Natural killer cell (primary cell): ENCODE data around the gene FBXO36. TPM values are rescaled to one million over a fixed set of nuclear protein-coding genes. Genes with fewer than 3 reads are reported as not detected.

Source experiments
- ATAC-seq, 3 donors: fragments of 150-1000 bp in 2 of 3; fragments of 200-7000 bp in 1 of 3; cut with Tn5 transposase; 1 replicate in 1 of 3; 2 replicates in 2 of 3; pipeline ENCODE4 v1.10.0; 2021; ENCODE audit warnings: mild to moderate bottlenecking in 2 of 3, moderate library complexity in 2 of 3
- DNase-seq, 2 donors: peaks; one replicate each; pipeline versions ENCODE4 v3.0.0 to v3.0.0-alpha.2; 2013 to 2021; ENCODE audit warnings: mixed read lengths in 1 of 2
- H3K27ac ChIP-seq: one replicate; pipeline ENCODE4 v1.5.1; 2013; ENCODE audit warnings: mild to moderate bottlenecking, low read length
- H3K27me3 ChIP-seq: one replicate; pipeline ENCODE4 v1.6.1; 2013; ENCODE audit warnings: low read length; ENCODE audit not compliant: control insufficient read depth, insufficient read depth
- H3K36me3 ChIP-seq: one replicate; pipeline ENCODE4 v1.6.1; 2013; ENCODE audit warnings: low read length; ENCODE audit not compliant: control insufficient read depth, insufficient read depth
- H3K4me1 ChIP-seq: one replicate; pipeline ENCODE4 v1.6.1; 2013; ENCODE audit warnings: low read length; ENCODE audit not compliant: control insufficient read depth, insufficient read depth
- H3K4me3 ChIP-seq: one replicate; pipeline ENCODE4 v1.5.1; 2013; ENCODE audit warnings: low read length
- H3K9me3 ChIP-seq: one replicate; pipeline ENCODE4 v1.6.1; 2013; ENCODE audit warnings: low read length; ENCODE audit not compliant: control insufficient read depth, insufficient read depth
- H3K27ac Mint-ChIP-seq, 2 donors: one replicate each; pipeline ENCODE4 v1.8.0; 2022; ENCODE audit warnings: mild to moderate bottlenecking in 2 of 2, mixed read lengths in 2 of 2, moderate library complexity in 1 of 2
- H3K27me3 Mint-ChIP-seq, 2 donors: one replicate each; pipeline ENCODE4 v1.8.0; 2022; ENCODE audit warnings: low read depth in 2 of 2, mixed read lengths in 2 of 2
- H3K36me3 Mint-ChIP-seq: one replicate; pipeline ENCODE4 v1.8.0; 2022; ENCODE audit warnings: mixed read lengths
- H3K4me1 Mint-ChIP-seq, 2 donors: one replicate each; pipeline ENCODE4 v1.8.0; 2022; ENCODE audit warnings: mixed read lengths in 2 of 2
- H3K4me3 Mint-ChIP-seq: one replicate; pipeline ENCODE4 v1.8.0; 2022; ENCODE audit warnings: mild to moderate bottlenecking, moderate library complexity, mixed read lengths
- H3K9me3 Mint-ChIP-seq, 2 donors: one replicate each; pipeline ENCODE4 v1.8.0; 2022; ENCODE audit warnings: mixed read lengths in 2 of 2
- WGBS: methylation state at CpG from one replicate; pipeline ENCODE4 v1.1.7; 2013; ENCODE audit warnings: missing lambda C conversion rate; ENCODE audit not compliant: insufficient coverage; 5-methylcytosine and 5-hydroxymethylcytosine counted together
- intact Hi-C: fragments of 100-400 bp; cut with micrococcal nuclease; formaldehyde crosslinking; loops from one replicate; pipeline ENCODE4 v1.14.2; 2022
- total RNA-seq, 4 donors: library from RNA; stranded (reverse); fragments of 120-200 nt in 1 of 4; gene quantifications; one replicate each; pipeline versions ENCODE4 v1.2.3 to v1.2.4, GENCODE V29; 2013 to 2022
- TF ChIP-seq, protein P1 (sequence below): fragments of 200-600 bp; IDR thresholded peaks from one replicate; pipeline ENCODE4 v1.8.0; 2022; ENCODE audit warnings: antibody characterized with exemption

The FBXO36 gene
- total RNA-seq, 3 donors from 2014 or later (not counting 1 experiment from before 2014, with no cell fraction given): 1.2 to 1.8 (median 1.5) TPM

DNA sequence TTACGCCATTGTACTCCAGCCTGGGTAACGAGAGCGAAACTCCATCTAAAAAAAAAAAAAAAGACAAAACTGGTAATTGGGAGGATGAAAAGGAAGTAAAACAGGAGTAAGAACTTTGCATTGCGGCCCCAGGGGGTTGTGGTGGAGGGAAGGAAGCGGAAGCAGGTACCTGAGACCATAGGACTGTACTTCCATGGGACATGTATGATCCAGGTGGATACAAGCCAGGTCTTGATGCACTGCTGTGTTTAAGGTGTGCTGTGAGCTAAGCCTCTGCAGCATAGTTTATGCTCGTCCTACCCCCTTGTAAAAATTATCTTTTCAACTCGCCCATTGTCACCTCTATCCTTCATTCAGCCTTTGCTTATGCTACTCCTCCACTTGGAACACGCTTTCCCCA lies 23.7 kb downstream of the FBXO36 start:
- Histone ChIP-seq H3K27me3 (no peaks in the 10 kb centered on the region), H3K9me3 (no peaks in the 10 kb centered on the region), H3K4me3 (no peak overlapping the region), H3K36me3 (no peaks in the 10 kb centered on the region), H3K27ac (no peak overlapping the region), H3K4me1 (no peaks in the 10 kb centered on the region)
- intact Hi-C loops: no loop called here
- Mint-ChIP-seq H3K4me3 (no peak overlapping the region), H3K27ac (no peak overlapping the region), H3K27me3 (no peaks in the 10 kb centered on the region), H3K9me3 (no peaks in the 10 kb centered on the region), H3K36me3 (no peaks in the 10 kb centered on the region), H3K4me1 (no peaks in the 10 kb centered on the region)
- TF ChIP-seq, protein P1, sequence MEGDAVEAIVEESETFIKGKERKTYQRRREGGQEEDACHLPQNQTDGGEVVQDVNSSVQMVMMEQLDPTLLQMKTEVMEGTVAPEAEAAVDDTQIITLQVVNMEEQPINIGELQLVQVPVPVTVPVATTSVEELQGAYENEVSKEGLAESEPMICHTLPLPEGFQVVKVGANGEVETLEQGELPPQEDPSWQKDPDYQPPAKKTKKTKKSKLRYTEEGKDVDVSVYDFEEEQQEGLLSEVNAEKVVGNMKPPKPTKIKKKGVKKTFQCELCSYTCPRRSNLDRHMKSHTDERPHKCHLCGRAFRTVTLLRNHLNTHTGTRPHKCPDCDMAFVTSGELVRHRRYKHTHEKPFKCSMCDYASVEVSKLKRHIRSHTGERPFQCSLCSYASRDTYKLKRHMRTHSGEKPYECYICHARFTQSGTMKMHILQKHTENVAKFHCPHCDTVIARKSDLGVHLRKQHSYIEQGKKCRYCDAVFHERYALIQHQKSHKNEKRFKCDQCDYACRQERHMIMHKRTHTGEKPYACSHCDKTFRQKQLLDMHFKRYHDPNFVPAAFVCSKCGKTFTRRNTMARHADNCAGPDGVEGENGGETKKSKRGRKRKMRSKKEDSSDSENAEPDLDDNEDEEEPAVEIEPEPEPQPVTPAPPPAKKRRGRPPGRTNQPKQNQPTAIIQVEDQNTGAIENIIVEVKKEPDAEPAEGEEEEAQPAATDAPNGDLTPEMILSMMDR: no peak
- 93% methylated on average over 8 of the region's 8 CpGs for WGBS
- no peak for DNase-seq
- no peak for ATAC-seq

DNA sequence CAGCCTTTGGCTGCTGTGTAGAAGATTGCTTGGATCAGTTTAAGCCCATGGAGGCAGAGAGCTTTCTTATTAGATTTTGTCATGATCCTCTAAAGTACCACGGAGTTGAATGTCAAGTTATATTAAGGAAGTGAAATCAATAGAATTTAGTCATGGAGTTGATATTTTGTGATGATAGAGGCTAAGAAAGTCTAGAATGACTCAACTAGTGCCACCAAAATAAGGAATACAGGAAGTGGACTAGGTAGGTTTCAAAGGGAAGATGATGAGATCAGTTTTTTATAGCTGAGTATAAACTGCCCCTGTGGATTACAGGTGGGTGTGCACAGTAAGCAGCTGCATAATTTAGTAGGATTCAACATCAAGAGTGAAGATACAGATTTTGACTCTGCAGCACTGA lies 25.2 kb downstream of the FBXO36 start:
- H3K27ac ChIP-seq: no peak overlapping the region
- H3K4me3 Mint-ChIP-seq: no peak overlapping the region
- ATAC-seq (no peak), DNase-seq (no peak)
- intact Hi-C loops: no loop called here
- H3K36me3 Mint-ChIP-seq: no peaks in the 10 kb centered on the region
- no peaks in the 10 kb centered on the region for H3K4me1 Mint-ChIP-seq
- no peak overlapping the region for H3K4me3 ChIP-seq
- H3K36me3 ChIP-seq: no peaks in the 10 kb centered on the region
- no peaks in the 10 kb centered on the region for H3K9me3 ChIP-seq
- H3K27me3 ChIP-seq: no peaks in the 10 kb centered on the region
- H3K27me3 Mint-ChIP-seq: no peaks in the 10 kb centered on the region
- H3K9me3 Mint-ChIP-seq: no peaks in the 10 kb centered on the region
- 93% methylated on average over 1 of the region's 1 CpG for WGBS
- H3K4me1 ChIP-seq: no peaks in the 10 kb centered on the region
- H3K27ac Mint-ChIP-seq: no peak overlapping the region
- TF ChIP-seq, protein P1: no peak

DNA sequence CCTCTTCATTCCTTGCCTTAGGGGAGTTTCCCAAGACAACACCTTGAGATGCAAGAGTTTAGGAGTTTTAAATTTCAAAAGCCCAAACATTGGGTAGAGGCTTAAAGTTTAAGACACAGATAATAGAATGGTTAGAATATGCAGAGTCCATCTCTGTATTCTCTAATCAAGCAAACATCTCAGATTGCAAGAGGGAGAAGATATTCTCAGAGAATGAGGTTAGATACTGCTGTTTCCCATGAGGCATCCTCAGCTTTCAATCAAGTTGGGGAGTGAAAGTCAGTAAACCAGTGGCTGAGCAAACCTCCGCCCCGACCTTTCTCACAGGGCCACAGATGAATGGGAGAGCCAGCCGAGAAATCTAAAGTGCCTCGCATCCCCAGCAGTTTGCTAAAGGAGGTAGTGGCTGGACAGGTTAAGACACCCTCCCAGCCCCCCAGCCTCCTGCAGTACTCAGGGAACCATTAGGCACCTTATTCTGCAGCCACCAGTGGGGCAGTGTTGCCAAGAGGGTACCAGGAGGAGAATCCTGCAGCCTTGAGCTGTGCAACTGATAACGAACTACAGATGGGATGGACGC lies 30.0 kb downstream of the FBXO36 start:
- H3K36me3 Mint-ChIP-seq: no peaks in the 10 kb centered on the region
- DNase-seq (no peak), ATAC-seq (no peak)
- Histone ChIP-seq H3K9me3 (no peaks in the 10 kb centered on the region), H3K4me3 (no peak overlapping the region), H3K27me3 (no peaks in the 10 kb centered on the region), H3K36me3 (no peaks in the 10 kb centered on the region), H3K27ac (no peak overlapping the region), H3K4me1 (no peaks in the 10 kb centered on the region)
- intact Hi-C loops: no loop called here
- H3K9me3 Mint-ChIP-seq: no peaks in the 10 kb centered on the region
- H3K4me1 Mint-ChIP-seq: no peaks in the 10 kb centered on the region
- no peak overlapping the region for H3K27ac Mint-ChIP-seq
- TF ChIP-seq, protein P1: no peak
- H3K27me3 Mint-ChIP-seq: no peaks in the 10 kb centered on the region
- 96% methylated on average over 5 of the region's 6 CpGs for WGBS
- H3K4me3 Mint-ChIP-seq: no peak overlapping the region

DNA sequence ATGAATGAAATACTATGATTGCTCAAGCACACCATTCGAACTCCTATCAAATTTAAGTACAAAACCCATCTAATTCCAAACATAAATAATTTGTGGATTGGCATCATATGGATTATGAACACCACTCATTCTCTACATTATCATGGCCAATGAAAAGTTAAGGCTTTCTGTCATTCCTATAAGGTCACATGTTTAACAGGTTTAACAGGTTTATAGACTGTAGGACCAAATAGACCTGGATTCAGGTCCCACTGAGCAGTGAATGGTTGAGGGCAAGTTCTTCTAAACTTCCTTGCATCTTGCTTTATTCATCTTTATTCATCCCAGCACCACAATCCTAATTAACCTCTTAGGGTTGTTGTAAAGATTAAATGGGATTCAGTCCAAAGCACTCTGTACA lies 33.4 kb downstream of the FBXO36 start:
- H3K27ac ChIP-seq: no peak overlapping the region
- H3K4me3 Mint-ChIP-seq: no peak overlapping the region
- no peak for ATAC-seq
- no peaks in the 10 kb centered on the region for H3K4me1 Mint-ChIP-seq
- no peak overlapping the region for H3K27ac Mint-ChIP-seq
- H3K36me3 ChIP-seq: no peaks in the 10 kb centered on the region
- no peaks in the 10 kb centered on the region for H3K9me3 ChIP-seq
- no peaks in the 10 kb centered on the region for H3K27me3 Mint-ChIP-seq
- no peaks in the 10 kb centered on the region for H3K27me3 ChIP-seq
- WGBS: no CpG with 5 or more reads among the region's 1 CpG
- no peak overlapping the region for H3K4me3 ChIP-seq
- no peaks in the 10 kb centered on the region for H3K4me1 ChIP-seq
- H3K9me3 Mint-ChIP-seq: no peaks in the 10 kb centered on the region
- no peak for DNase-seq
- intact Hi-C loops: no loop called here
- TF ChIP-seq, protein P1: no peak
- H3K36me3 Mint-ChIP-seq: no peaks in the 10 kb centered on the region
